ENCODE data around the gene FREM1. TPM values are rescaled to one million over a fixed set of nuclear protein-coding genes. Genes with fewer than 3 reads are reported as not detected.
A peak's percentile ranks its signal among the peaks of the same experiment; 100 is the strongest.

Gene FREM1
- polyA plus RNA-seq, 1 donor from 2014 or later, result 2.3 TPM

- Histone ChIP-seq H3K27ac (ENCODE audit: low read length) (no peak overlapping the region), H3K36me3 (ENCODE audit: insufficient read depth, low read length) (no peaks in the 10 kb centered on the region)
Measured at GRCh38 chr9:14799030-14799429, 111.2 kb downstream of the FREM1 start.

GRCh38 chr9:14797435-14797834 lies 112.8 kb downstream of the FREM1 start:
- peak overlapping the region; percentile 34 for H3K4me3 ChIP-seq (ENCODE audit: low read length)
- peak; percentile 49 for TF ChIP-seq POLR2AphosphoS5 (IDR thresholded peaks at IDR 0.05)
- TF ChIP-seq SMC3 (conservative IDR thresholded peaks at IDR 0.05; ENCODE audit: poor library complexity), result no peak
- TF ChIP-seq EP300 (conservative IDR thresholded peaks at IDR 0.05; ENCODE audit: poor library complexity, severe bottlenecking), result peak; percentile 80

More at GRCh38 chr9:14799030-14799429, 111.2 kb downstream of the FREM1 start:
- no peak for TF ChIP-seq POLR2AphosphoS5 (IDR thresholded peaks at IDR 0.05)
- TF ChIP-seq MXI1 (conservative IDR thresholded peaks at IDR 0.05; ENCODE audit: poor library complexity, severe bottlenecking), result no peak
- TF ChIP-seq RAD21 (conservative IDR thresholded peaks at IDR 0.05), result no peak
- TF ChIP-seq TAF1 (IDR thresholded peaks at IDR 0.05; ENCODE audit: low read depth), result no peak
- no peak for TF ChIP-seq SMC3 (conservative IDR thresholded peaks at IDR 0.05; ENCODE audit: poor library complexity)
- no peak for TF ChIP-seq EZH2 (IDR thresholded peaks at IDR 0.05; ENCODE audit: borderline replicate concordance, insufficient read depth, low read length, poor library complexity, severe bottlenecking)
- no peak for TF ChIP-seq REST (IDR thresholded peaks at IDR 0.05; ENCODE audit: borderline replicate concordance)
- no peak for TF ChIP-seq CTCF (IDR thresholded peaks at IDR 0.05; ENCODE audit: poor library complexity, severe bottlenecking)
- no peak for TF ChIP-seq EP300 (conservative IDR thresholded peaks at IDR 0.05; ENCODE audit: poor library complexity, severe bottlenecking)
- Histone ChIP-seq H3F3A (ENCODE audit: insufficient read depth, low read length, poor library complexity, severe bottlenecking) (no peaks in the 10 kb centered on the region), H2AFZ (ENCODE audit: low read depth, low read length) (no peak overlapping the region), H3K9ac (ENCODE audit: low read length) (no peak overlapping the region), H3K9me3 (ENCODE audit: low read length) (no peaks in the 10 kb centered on the region), H3K79me2 (replicated peaks; ENCODE audit: insufficient read depth, low read length) (no peaks in the 10 kb centered on the region), H3K4me2 (ENCODE audit: low read length) (no peak overlapping the region), H3K4me3 (ENCODE audit: low read length) (no peak overlapping the region), H3K27me3 (ENCODE audit: insufficient read depth, low read depth, low read length) (no peaks in the 10 kb centered on the region), H4K20me1 (ENCODE audit: insufficient read depth) (no peaks in the 10 kb centered on the region), H3K9me2 (ENCODE audit: insufficient read depth, low read length) (no peaks in the 10 kb centered on the region)

More at GRCh38 chr9:14797435-14797834, 112.8 kb downstream of the FREM1 start:
- H3K9me3 ChIP-seq (ENCODE audit: low read length), result no peaks in the 10 kb centered on the region
- no peaks in the 10 kb centered on the region for H3K36me3 ChIP-seq (ENCODE audit: insufficient read depth, low read length)
- H3K27me3 ChIP-seq (ENCODE audit: insufficient read depth, low read depth, low read length), result no peaks in the 10 kb centered on the region
- H3K79me2 ChIP-seq (replicated peaks; ENCODE audit: insufficient read depth, low read length), result no peaks in the 10 kb centered on the region
- H3F3A ChIP-seq (ENCODE audit: insufficient read depth, low read length, poor library complexity, severe bottlenecking), result no peaks in the 10 kb centered on the region
- no peak overlapping the region for H3K4me2 ChIP-seq (ENCODE audit: low read length)
- no peak overlapping the region for H2AFZ ChIP-seq (ENCODE audit: low read depth, low read length)
- H3K9ac ChIP-seq (ENCODE audit: low read length), result no peak overlapping the region
- no peaks in the 10 kb centered on the region for H4K20me1 ChIP-seq (ENCODE audit: insufficient read depth)
- H3K27ac ChIP-seq (ENCODE audit: low read length), result peak overlapping the region; percentile 62
- no peaks in the 10 kb centered on the region for H3K9me2 ChIP-seq (ENCODE audit: insufficient read depth, low read length)

Data from neural cell (in vitro differentiated cells).